Lung (tissue), 12 donors: ENCODE data around the gene KIF5C. TPM values are rescaled to one million over a fixed set of nuclear protein-coding genes. Genes with fewer than 3 reads are reported as not detected.
A peak's percentile ranks its signal among the peaks of the same experiment; 100 is the strongest.

Experiments used
- ATAC-seq: fragments of 200-7000 bp; cut with Tn5 transposase; one replicate; pipeline ENCODE4 v1.9.1; 2020; ENCODE audit warnings: moderate number of reproducible peaks; ENCODE audit not compliant: insufficient read depth, low FRiP score
- DNase-seq, 3 donors: peaks; one replicate each; pipeline ENCODE4 v3.0.0-alpha.2; 2013 to 2017
- H3K27ac ChIP-seq, 2 donors: one replicate each; pipeline ENCODE4 v1.5.1; 2013; ENCODE audit warnings: mild to moderate bottlenecking in 2 of 2, moderate library complexity in 2 of 2, control low read depth in 1 of 2, inconsistent platforms in 1 of 2, low read depth in 1 of 2, low read length in 1 of 2
- H3K27me3 ChIP-seq, 3 donors: one replicate each; pipeline ENCODE4 v1.5.1; 2013; ENCODE audit warnings: low read length in 2 of 3; ENCODE audit not compliant: control insufficient read depth in 3 of 3, insufficient read depth in 3 of 3
- H3K36me3 ChIP-seq, 4 donors: one replicate each; pipeline ENCODE4 v1.5.1; 2013; ENCODE audit warnings: low read length in 4 of 4, mild to moderate bottlenecking in 1 of 4, moderate library complexity in 1 of 4; ENCODE audit not compliant: control insufficient read depth in 4 of 4, insufficient read depth in 4 of 4
- H3K4me1 ChIP-seq, 5 donors: one replicate each; pipeline ENCODE4 v1.5.1; 2013; ENCODE audit warnings: low read length in 5 of 5, mild to moderate bottlenecking in 2 of 5, moderate library complexity in 1 of 5; ENCODE audit not compliant: control insufficient read depth in 5 of 5, insufficient read depth in 5 of 5
- H3K4me3 ChIP-seq: one replicate; pipeline ENCODE4 v1.5.1; 2013; ENCODE audit warnings: mild to moderate bottlenecking, control low read depth, moderate library complexity
- H3K9ac ChIP-seq, 2 donors: one replicate each; pipeline ENCODE4 v1.5.1; 2013; ENCODE audit warnings: low read length in 2 of 2, control low read depth in 1 of 2; ENCODE audit not compliant: insufficient read depth in 1 of 2
- H3K9me3 ChIP-seq, 4 donors: one replicate each; pipeline ENCODE4 v1.5.1; 2013; ENCODE audit warnings: low read length in 3 of 4, mild to moderate bottlenecking in 1 of 4, moderate library complexity in 1 of 4; ENCODE audit not compliant: control insufficient read depth in 4 of 4, insufficient read depth in 3 of 4
- WGBS, 2 donors: extraction: QIAGEN DNeasy Blood & Tissue Kit; methylation state at CpG; one replicate each; pipeline ENCODE4 v1.1.7; 2013; 5-methylcytosine and 5-hydroxymethylcytosine counted together
- polyA plus RNA-seq, 2 donors: library from polyadenylated mRNA; stranded (reverse); fragments of 200-250 nt; gene quantifications; one replicate each; pipeline ENCODE4 v1.2.1, GENCODE V29; 2013
- total RNA-seq, 2 donors: library from RNA; depleted of rRNA in 1 of 2; stranded (reverse); fragments of >200 nt in 1 of 2; gene quantifications; one replicate each; pipeline ENCODE4 v1.2.1, GENCODE V29; 2014 to 2021
- TF ChIP-seq, protein P1 (sequence below): IDR thresholded peaks from 2 replicates; pipeline ENCODE4 v1.5.1; 2012; ENCODE audit warnings: mild to moderate bottlenecking; ENCODE audit errors: control extremely low read depth, extremely low read depth
- donor health status: control.
- donor health status: control.
- donor health status: Bipolar disorder and iron deficiency.
- donor health status: healthy.
- donor health status: DM: yes; HTN: yes; CAD: no.

Gene KIF5C
- total and polyA plus RNA-seq, 4 donors: 0.22 to 1.4 (median 0.49) TPM

DNA sequence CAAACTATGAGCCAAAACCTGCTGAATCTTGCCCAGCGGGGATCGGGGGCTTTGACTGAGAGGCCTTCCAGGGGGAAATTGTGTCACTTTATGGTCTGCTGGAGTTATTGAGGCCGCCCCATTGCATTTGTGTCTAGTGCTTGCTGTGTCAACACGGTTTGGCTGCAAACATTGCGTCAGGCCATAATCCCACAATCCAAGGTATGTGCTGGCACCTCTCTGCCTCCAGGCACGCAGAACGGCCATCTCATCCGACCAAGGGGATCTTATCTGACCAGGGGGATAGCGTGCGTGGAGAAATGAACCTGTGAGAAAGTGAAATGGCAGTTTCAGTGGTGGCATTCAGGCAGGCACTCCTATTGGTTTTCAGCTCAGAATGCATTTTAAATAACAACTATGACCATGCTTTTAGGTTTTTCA is 145.4 kb downstream of the KIF5C start:
- Histone ChIP-seq H3K4me3 (no peak overlapping the region), H3K27me3 (no peaks in the 10 kb centered on the region), H3K9me3 (no peaks in the 10 kb centered on the region), H3K9ac (no peak overlapping the region), H3K36me3 (no peaks in the 10 kb centered on the region), H3K4me1 (peaks cover 0 to 11% (median 0%) of the 10 kb centered on the region in 5 donors), H3K27ac (no peak overlapping the region)
- DNase-seq (peak; percentile 34 to 62 (median 44)), ATAC-seq (peak; percentile 69)
- TF ChIP-seq, protein P1, sequence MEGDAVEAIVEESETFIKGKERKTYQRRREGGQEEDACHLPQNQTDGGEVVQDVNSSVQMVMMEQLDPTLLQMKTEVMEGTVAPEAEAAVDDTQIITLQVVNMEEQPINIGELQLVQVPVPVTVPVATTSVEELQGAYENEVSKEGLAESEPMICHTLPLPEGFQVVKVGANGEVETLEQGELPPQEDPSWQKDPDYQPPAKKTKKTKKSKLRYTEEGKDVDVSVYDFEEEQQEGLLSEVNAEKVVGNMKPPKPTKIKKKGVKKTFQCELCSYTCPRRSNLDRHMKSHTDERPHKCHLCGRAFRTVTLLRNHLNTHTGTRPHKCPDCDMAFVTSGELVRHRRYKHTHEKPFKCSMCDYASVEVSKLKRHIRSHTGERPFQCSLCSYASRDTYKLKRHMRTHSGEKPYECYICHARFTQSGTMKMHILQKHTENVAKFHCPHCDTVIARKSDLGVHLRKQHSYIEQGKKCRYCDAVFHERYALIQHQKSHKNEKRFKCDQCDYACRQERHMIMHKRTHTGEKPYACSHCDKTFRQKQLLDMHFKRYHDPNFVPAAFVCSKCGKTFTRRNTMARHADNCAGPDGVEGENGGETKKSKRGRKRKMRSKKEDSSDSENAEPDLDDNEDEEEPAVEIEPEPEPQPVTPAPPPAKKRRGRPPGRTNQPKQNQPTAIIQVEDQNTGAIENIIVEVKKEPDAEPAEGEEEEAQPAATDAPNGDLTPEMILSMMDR: no peak
- 40 to 65% methylated on average over 10 of the region's 10 CpGs for WGBS, 2 donors

DNA sequence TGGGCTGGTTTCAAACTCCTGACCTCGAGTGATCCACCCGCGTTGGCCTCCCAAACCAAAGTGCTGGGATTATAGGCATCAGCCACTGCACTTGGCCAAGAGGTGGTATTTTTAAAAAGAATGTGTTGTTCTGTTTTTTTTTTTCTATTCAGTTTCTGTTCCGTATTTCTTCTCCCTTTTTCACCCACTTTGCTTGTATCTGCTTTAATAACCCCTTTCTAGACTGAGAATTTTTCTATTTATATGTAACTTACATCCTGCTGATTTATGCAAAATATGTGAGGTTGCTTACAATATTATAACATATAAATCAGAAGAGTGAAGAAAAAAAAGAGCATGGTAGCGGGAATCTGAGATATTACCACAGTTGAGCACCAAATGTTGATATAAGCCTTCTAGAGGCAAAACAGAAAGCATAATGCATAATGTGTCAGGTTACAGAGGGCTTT is 146.3 kb downstream of the KIF5C start:
- TF ChIP-seq, protein P1: no peak
- Histone ChIP-seq H3K4me3 (no peak overlapping the region), H3K4me1 (peaks cover 0 to 11% (median 0%) of the 10 kb centered on the region in 5 donors), H3K9me3 (no peaks in the 10 kb centered on the region), H3K9ac (no peak overlapping the region), H3K27me3 (no peaks in the 10 kb centered on the region), H3K36me3 (no peaks in the 10 kb centered on the region), H3K27ac (no peak overlapping the region)
- WGBS, 2 donors: 78 to 88% methylated on average over 5 of the region's 5 CpGs
- ATAC-seq (no peak), DNase-seq (peak in 2 of 3 donors; percentile 29 to 32)

DNA sequence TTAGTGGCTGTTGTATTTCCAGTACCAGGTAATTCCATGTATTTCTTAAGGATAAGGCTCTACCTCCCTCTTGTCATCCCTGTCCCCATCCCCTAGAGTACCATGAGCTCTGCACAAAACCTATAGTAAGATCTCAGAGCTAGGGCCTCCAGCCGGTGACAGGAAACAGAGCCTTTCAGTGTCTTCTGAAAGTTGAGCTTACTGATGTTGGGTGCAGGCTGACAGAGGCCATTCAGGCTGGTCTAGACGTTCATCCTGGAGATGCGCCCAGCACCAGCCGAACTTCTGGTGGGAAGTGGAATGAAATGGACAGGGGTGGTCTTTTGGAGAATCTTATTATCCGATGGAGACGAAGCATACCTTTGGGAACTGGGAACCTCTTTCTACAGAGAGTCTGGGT is 146.7 kb downstream of the KIF5C start:
- no peak overlapping the region for H3K27ac ChIP-seq
- no peak for ATAC-seq
- no peak overlapping the region for H3K9ac ChIP-seq
- H3K9me3 ChIP-seq: no peaks in the 10 kb centered on the region
- H3K27me3 ChIP-seq: no peaks in the 10 kb centered on the region
- no peaks in the 10 kb centered on the region for H3K36me3 ChIP-seq
- peaks cover 0 to 11% (median 0%) of the 10 kb centered on the region in 5 donors for H3K4me1 ChIP-seq
- TF ChIP-seq, protein P1: no peak
- no peak for DNase-seq
- no peak overlapping the region for H3K4me3 ChIP-seq
- WGBS, 2 donors: 89 to 92% methylated on average over 6 of the region's 6 CpGs

DNA sequence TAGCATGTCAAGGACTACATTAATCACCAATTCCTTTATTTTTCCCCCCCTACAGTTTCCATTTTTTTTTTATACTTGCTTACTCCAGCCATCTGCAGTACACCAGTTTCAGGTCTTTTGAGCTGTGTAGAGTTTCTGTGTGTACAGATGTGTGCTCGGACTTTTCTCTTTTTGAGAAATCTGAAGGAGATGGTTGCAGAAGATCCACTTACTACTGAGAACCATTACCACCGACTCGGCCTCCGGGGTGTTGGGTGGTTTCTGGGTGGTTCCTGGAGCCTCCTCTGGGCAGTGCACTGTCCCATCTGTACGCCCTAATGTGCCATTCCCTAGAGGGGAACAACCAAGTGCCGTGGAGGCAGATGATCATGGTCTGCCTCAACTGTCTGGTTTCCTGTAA is 148.1 kb downstream of the KIF5C start:
- WGBS, 2 donors: 95 to 96% methylated on average over 6 of the region's 6 CpGs
- Histone ChIP-seq H3K4me1 (peaks cover 0 to 13% (median 0%) of the 10 kb centered on the region in 5 donors), H3K27me3 (no peaks in the 10 kb centered on the region), H3K27ac (no peak overlapping the region), H3K36me3 (no peaks in the 10 kb centered on the region), H3K9me3 (no peaks in the 10 kb centered on the region), H3K4me3 (no peak overlapping the region), H3K9ac (no peak overlapping the region)
- ATAC-seq: no peak
- DNase-seq: no peak
- TF ChIP-seq, protein P1: no peak
